Stimulated activated CD4-positive, alpha-beta T cell treated with anti-CD3 and anti-CD28 coated beads, Interleukin-15, amount 100 ng/mL, for 48 hours (primary cell): ENCODE measurements around the gene RUSF1.
A peak's percentile ranks its signal among the peaks of the same experiment; 100 is the strongest.

ENCODE experiments used
- DNase-seq, 2 donors: peaks; one replicate each; pipeline ENCODE4 v3.0.0-alpha.2; 2020; ENCODE audit warnings: low read depth in 2 of 2

RUSF1 gene

GRCh38 chr16:31471241-31471874 is 36.8 kb downstream of the RUSF1 start:
- no peak for DNase-seq

- no peak for DNase-seq
Observed at GRCh38 chr16:31470615-31471014, 37.6 kb downstream of the RUSF1 start.

- DNase-seq = no peak
Observed at GRCh38 chr16:31467858-31468257, 40.3 kb downstream of the RUSF1 start.

- no peak for DNase-seq
Observed at GRCh38 chr16:31467151-31467773, 40.9 kb downstream of the RUSF1 start.

- DNase-seq = no peak
Observed at GRCh38 chr16:31466381-31466841, 41.8 kb downstream of the RUSF1 start.

- DNase-seq = no peak
Observed at GRCh38 chr16:31465788-31466370, 42.3 kb downstream of the RUSF1 start.

GRCh38 chr16:31464781-31465260 is 43.4 kb downstream of the RUSF1 start:
- DNase-seq = no peak

- no peak for DNase-seq
Observed at GRCh38 chr16:31464348-31464769, 43.8 kb downstream of the RUSF1 start.

GRCh38 chr16:31461921-31462804 is 46.0 kb downstream of the RUSF1 start:
- DNase-seq = no peak

GRCh38 chr16:31461201-31461920 is 46.8 kb downstream of the RUSF1 start:
- DNase-seq = no peak

GRCh38 chr16:31460582-31461002 is 47.6 kb downstream of the RUSF1 start:
- no peak for DNase-seq

- DNase-seq = peak; percentile 100
Observed at GRCh38 chr16:31459687-31460581, 48.3 kb downstream of the RUSF1 start.

- DNase-seq = peak; percentile 93 to 98
Observed at GRCh38 chr16:31458844-31459686, 49.1 kb downstream of the RUSF1 start, which contains the start of gene ARMC5. Gene ARMC5, plus strand, starts transcription at chr16:31459501. Its CDS starts 24 bp downstream, at chr16:31459525.

GRCh38 chr16:31458073-31458843 is 49.9 kb downstream of the RUSF1 start:
- DNase-seq = peak; percentile 26 to 48

- DNase-seq = no peak
Observed at GRCh38 chr16:31456988-31457360, 51.2 kb downstream of the RUSF1 start.

GRCh38 chr16:31455601-31456314 is 52.4 kb downstream of the RUSF1 start:
- DNase-seq = no peak

- DNase-seq = no peak
Observed at GRCh38 chr16:31453255-31454204, 54.7 kb downstream of the RUSF1 start.
